GM18907 (cell line): ENCODE results near the gene CNIH3.
"Not testable (repeated sequence)": the region's sequence is repeated elsewhere in the genome, so short reads cannot be mapped to it uniquely, and the experiment has no call there.

Experiments
- ATAC-seq: cut with Tn5 transposase; IDR thresholded peaks from one replicate; pipeline ENCODE4 v1.9.1; 2021; ENCODE audit warnings: mild to moderate bottlenecking, moderate library complexity; ENCODE audit not compliant: unreplicated experiment

CNIH3 gene

GRCh38 chr1:224615861-224616755 lies at the start of gene CNIH3:
Gene CNIH3 (plus strand): TSS chr1:224616317. CDS start chr1:224617175, 858 bp downstream.
- ATAC-seq, result no peak

GRCh38 chr1:224566492-224566891 lies 49.6 kb upstream of the CNIH3 start:
- ATAC-seq, result not testable (repeated sequence)

DNA sequence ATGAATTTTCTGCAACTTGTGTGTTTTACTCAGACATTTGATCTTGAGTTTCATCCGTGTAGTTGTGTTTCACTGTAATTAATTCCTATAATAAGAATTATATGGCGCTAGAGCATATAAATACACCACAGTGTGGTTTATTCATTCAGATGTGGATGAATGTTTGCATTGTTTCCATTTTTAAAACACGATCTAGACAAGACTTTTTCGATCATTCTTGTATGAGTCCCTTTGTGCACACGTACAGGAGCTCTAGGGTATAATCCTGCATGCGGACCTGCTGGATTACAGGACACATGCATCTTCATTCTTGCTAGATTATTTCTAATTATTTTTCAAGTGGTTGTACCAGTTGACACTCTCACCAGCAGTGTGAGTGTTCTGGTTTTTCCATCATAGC lies 46.8 kb upstream of the CNIH3 start:
- no peak for ATAC-seq

- ATAC-seq, result not testable (repeated sequence)
Measured at GRCh38 chr1:224571975-224572374, 44.1 kb upstream of the CNIH3 start.

- no peak for ATAC-seq
Measured at GRCh38 chr1:224579526-224579925, 36.6 kb upstream of the CNIH3 start.

- no peak for ATAC-seq
Measured at GRCh38 chr1:224580006-224580405, 36.1 kb upstream of the CNIH3 start.

DNA sequence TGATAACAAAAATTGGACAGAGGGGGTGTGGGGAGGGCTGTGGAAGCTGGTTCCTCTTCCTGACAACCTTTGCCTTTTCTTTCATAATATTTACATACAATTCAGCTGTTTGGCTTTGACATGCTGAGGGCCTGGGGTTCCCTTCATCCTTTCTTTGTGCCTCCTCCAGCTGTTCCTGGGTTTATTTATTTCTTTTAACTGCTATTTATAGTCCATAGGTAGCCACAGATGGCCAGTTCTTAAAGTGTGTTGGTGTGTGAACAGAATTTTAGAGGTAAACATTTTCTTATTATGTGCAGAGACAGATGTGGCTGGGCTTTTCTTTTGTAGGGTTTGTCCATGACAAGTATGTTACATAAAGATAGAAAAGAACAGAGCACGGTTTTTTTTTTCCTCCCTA lies 34.1 kb upstream of the CNIH3 start:
- no peak for ATAC-seq

DNA sequence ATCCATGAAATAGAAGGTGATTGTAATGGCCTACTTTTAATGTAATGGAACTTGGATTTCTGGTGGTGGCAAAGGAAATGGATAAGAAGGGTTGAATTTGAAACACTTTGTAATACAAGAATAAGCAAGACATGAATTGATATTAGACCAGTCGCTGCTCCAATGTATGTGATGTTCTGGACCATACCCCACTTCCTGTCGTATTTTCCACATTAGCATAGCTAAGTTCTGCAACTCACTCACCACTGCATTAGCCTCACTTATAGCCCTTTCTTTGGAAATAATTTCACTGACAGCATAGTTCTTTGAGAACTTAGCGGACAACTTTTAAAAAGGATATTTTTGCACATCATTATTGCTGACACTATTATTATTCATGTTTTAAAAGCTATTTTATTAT lies 32.3 kb upstream of the CNIH3 start:
- no peak for ATAC-seq

DNA sequence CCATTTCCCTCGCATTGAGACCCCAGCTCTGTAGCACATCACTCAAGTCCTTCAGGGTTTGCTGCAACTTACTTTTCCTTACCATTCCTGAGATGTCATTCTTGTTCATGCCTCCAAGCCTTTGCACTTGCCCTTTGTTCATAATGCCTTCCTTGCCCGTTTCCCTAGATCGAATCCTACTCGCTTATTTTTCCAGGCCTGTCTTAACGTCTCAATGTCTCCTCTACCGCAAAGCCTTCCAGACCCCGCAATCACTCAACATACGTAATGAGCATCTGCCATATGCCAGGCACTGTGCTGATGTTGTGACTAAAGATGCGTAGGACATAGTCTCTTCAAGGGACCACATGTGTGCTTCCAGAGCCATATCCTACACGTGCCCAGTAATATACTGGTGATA lies 31.1 kb upstream of the CNIH3 start:
- ATAC-seq, result no peak

- no peak for ATAC-seq
Measured at GRCh38 chr1:224587051-224587450, 29.1 kb upstream of the CNIH3 start.

DNA sequence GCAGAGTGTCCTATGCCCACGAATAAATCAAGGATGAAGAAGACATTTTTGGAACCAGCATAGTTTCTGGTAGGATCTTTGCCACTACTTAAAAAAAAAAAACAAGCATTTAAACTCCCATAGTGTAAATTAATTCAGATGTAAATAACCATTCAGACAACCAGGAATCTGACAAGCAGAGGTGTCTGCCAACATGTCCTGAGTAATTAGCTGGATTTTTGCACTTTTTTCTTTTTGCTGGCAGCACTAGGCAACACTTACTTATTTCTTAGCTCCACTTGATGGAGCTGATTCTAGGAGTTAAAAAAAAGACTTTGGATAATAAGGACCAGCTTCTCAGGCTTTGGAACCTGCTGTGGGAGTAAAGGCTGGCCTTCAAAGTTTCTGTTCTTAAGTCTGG lies 27.6 kb upstream of the CNIH3 start:
- ATAC-seq, result no peak

DNA sequence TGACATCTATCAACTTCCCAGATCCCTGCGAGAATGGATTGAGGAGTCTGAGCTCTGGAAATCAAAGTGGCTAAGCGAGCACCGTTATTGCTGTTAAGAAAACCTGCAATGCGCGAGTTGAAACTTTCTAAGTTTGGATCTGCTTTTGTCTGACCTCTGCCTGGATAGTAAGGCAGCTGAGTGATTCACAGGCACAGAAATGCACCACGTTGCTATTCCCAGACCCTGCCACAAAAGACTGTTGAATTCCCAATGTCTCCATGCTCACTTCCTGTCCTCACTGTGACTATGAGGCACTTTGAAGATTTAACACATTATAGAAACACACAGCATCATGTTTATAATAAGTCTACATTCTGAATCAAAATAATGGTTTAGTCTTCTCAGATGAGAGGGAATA lies 27.1 kb upstream of the CNIH3 start:
- no peak for ATAC-seq

DNA sequence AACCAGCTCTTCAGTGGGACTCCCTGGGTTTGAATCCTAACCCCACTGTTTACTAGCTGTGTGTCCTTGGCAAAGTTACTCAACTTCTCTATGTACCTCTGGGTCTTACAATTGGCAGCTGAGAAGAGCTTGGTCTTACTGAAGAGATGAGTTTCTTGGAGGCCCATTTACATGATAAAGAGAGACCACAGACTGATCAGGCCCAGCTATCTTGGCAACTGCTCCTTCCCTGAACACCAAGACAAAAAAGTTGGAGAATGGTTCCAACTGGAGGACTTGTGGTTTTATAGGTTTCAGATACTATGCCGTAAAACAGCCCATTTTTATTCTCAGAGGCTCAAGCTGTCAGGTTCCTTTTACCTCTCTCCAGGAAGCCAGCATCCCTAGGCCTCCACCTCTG lies 24.8 kb upstream of the CNIH3 start:
- no peak for ATAC-seq

DNA sequence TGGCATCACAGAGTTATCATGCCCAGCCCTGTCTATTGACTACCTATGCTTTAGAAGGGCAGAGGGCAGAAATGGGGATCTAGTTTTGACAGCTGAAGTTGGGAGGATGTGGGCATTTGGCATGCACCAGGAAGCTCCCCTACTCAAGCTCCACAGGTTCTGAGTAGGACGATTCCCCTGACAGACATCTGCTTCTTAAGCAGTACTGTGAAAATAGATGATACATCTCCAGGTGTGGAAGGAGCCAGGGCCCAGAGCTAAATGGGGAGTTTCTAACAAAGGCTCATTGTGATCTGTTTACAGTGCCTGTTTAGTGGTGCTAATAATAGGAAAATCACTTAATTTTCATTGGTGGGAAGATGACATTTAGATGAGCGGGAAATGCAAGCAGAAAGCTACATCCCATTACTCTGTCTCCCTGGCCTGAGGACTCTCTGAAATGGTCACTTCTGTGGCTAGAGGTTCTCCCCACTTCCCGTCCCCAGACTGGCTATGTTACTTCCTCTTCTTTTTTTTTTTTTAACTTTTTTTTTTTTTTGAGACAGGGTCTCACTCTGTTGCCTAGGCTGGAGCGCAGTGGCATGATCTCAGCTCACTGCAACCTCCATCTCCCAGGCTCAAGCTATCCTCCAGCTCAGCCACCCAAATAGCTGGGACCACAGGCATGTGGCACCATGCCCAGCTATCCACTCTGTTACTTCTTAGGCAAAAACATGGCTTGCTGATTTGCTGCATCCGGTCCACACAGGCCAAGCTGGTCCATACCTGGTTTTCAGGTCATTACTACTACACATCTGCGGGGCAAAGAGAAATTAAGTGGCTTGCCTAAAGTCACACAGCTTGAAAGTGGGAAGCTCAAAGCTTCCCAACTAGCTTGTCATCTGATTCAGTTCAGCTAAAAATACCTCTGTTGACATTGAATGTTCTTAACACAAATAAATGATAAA lies 23.2 kb upstream of the CNIH3 start:
- ATAC-seq, result peak; percentile 55

- ATAC-seq, result no peak
Measured at GRCh38 chr1:224594360-224594759, 21.8 kb upstream of the CNIH3 start.

- ATAC-seq, result no peak
Measured at GRCh38 chr1:224594851-224595250, 21.3 kb upstream of the CNIH3 start.

DNA sequence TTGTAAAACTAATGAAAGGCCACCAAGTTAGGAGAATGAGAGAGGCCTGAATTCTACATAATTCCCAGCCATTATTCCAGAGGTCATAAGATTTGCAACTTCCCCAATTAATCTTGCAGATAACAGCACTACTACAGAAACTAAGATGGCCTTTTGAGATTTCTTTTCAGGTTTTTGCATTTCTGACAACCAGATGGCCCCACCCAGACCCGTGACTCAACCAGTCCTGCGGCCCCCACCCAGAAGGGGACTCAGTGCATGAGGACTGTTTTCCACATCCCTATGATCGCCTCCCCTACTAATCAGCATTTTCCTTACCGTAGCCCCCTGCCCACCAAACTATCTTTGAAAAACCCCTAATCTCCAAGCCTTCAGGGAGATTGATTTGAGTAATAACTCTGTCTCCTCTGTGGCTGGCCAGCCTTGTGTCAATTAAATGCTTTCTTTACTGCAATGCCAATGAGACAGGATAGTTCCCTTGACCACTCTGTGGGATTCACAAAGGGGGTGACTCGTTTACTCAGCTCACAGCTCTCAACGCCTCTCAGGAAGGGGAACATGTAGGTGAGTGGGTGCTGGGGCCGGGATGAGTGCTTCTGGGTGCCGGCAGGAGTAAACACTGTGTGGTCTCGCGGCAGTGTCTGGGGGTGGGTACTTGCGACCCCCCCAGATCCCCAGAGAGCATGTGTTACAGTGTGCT lies 10.5 kb upstream of the CNIH3 start:
- ATAC-seq, result no peak

GRCh38 chr1:224607188-224608148 lies 8.6 kb upstream of the CNIH3 start:
- ATAC-seq, result no peak

- no peak for ATAC-seq
Measured at GRCh38 chr1:224609333-224609732, 6.8 kb upstream of the CNIH3 start.

DNA sequence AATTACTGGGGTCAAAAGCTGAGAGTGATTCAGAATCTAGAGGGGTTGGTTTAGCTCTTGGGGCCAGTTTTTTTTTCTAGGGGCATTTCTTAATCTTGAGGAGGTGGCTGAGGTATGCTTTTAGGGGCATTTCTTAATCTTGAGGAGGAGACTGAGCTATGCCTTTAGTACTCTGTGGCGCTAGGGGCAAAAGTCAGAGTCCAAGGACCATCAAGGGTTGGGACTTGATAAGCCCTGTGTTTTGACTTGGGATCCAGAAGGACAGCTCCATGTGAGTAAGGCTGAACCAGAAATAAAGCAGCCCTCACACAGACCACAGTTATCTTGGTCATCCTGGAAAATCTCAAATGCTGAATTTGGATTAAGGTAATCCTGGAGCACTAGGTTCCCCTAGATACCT lies 3.9 kb upstream of the CNIH3 start:
- no peak for ATAC-seq
